ENCODE measurements around the gene NECTIN4. TPM values are rescaled to one million over a fixed set of nuclear protein-coding genes. Genes with fewer than 3 reads are reported as not detected.

The NECTIN4 gene
- total RNA-seq, 3 donors from 2014 or later, result 1.6 to 5.4 (median 4.6) TPM

GRCh38 chr1:161080441-161081405, 8.6 kb downstream of the NECTIN4 start:
- H3K4me1 ChIP-seq (ENCODE audit: low read depth), result peaks cover 7% of the 10 kb centered on the region
- DNase-seq (no peak), ATAC-seq (no peak)
- H3K36me3 ChIP-seq (ENCODE audit: low read depth), result no peaks in the 10 kb centered on the region
- H3K4me3 ChIP-seq, result no peak overlapping the region
- TF ChIP-seq CTCF (IDR thresholded peaks at IDR 0.05), result no peak
- no peaks in the 10 kb centered on the region for H3K9me3 ChIP-seq
- intact Hi-C loops (cut with DNase I, micrococcal nuclease), result no loop called here

- H3K4me1 ChIP-seq (ENCODE audit: low read depth), result peaks cover 7% of the 10 kb centered on the region
- DNase-seq, result no peak
- no peaks in the 10 kb centered on the region for H3K9me3 ChIP-seq
- no peaks in the 10 kb centered on the region for H3K36me3 ChIP-seq (ENCODE audit: low read depth)
- TF ChIP-seq CTCF (IDR thresholded peaks at IDR 0.05), result no peak
- no peak overlapping the region for H3K4me3 ChIP-seq
- intact Hi-C loops (cut with DNase I, micrococcal nuclease), result no loop called here
- no peak for ATAC-seq
Measured at GRCh38 chr1:161079436-161080110, 9.8 kb downstream of the NECTIN4 start.

- no peaks in the 10 kb centered on the region for H3K4me1 ChIP-seq (ENCODE audit: low read depth)
- H3K36me3 ChIP-seq (ENCODE audit: low read depth), result no peaks in the 10 kb centered on the region
- no peak for TF ChIP-seq CTCF (IDR thresholded peaks at IDR 0.05)
- H3K4me3 ChIP-seq, result no peak overlapping the region
- intact Hi-C loops (cut with DNase I, micrococcal nuclease), result no loop called here
- H3K9me3 ChIP-seq, result no peaks in the 10 kb centered on the region
- ATAC-seq (no peak), DNase-seq (no peak)
Measured at GRCh38 chr1:161077426-161077825, 11.9 kb downstream of the NECTIN4 start.

GRCh38 chr1:161076410-161076809, 12.9 kb downstream of the NECTIN4 start:
- ATAC-seq, result no peak
- TF ChIP-seq CTCF (IDR thresholded peaks at IDR 0.05), result no peak

GRCh38 chr1:161074676-161075368, 14.5 kb downstream of the NECTIN4 start:
- no peaks in the 10 kb centered on the region for H3K36me3 ChIP-seq (ENCODE audit: low read depth)
- no peak overlapping the region for H3K4me3 ChIP-seq
- no peaks in the 10 kb centered on the region for H3K4me1 ChIP-seq (ENCODE audit: low read depth)
- H3K9me3 ChIP-seq, result no peaks in the 10 kb centered on the region
- DNase-seq (no peak), ATAC-seq (no peak)
- no peak for TF ChIP-seq CTCF (IDR thresholded peaks at IDR 0.05)
- intact Hi-C loops (cut with DNase I, micrococcal nuclease), result no loop called here

More at GRCh38 chr1:161076410-161076809, 12.9 kb downstream of the NECTIN4 start:
- H3K4me1 ChIP-seq (ENCODE audit: low read depth), result no peaks in the 10 kb centered on the region
- H3K9me3 ChIP-seq, result no peaks in the 10 kb centered on the region
- no peak for DNase-seq
- intact Hi-C loops (cut with DNase I, micrococcal nuclease), result no loop called here
- H3K4me3 ChIP-seq, result no peak overlapping the region
- no peaks in the 10 kb centered on the region for H3K36me3 ChIP-seq (ENCODE audit: low read depth)

Data from mucosa of descending colon (tissue), 3 donors.